GM10266 (cell line): ENCODE results near the gene COX6B2.

Experiments
- DNase-seq: peaks from one replicate; pipeline ENCODE4 v3.0.0; 2012; ENCODE audit errors: extremely low spot score
- TF ChIP-seq, protein P1 (sequence below): IDR thresholded peaks from 2 replicates; pipeline ENCODE4 v1.5.1; 2012; ENCODE audit warnings: mild to moderate bottlenecking, low read depth; ENCODE audit not compliant: control insufficient read depth, insufficient read depth; ENCODE audit errors: missing control alignments

The COX6B2 gene

DNA sequence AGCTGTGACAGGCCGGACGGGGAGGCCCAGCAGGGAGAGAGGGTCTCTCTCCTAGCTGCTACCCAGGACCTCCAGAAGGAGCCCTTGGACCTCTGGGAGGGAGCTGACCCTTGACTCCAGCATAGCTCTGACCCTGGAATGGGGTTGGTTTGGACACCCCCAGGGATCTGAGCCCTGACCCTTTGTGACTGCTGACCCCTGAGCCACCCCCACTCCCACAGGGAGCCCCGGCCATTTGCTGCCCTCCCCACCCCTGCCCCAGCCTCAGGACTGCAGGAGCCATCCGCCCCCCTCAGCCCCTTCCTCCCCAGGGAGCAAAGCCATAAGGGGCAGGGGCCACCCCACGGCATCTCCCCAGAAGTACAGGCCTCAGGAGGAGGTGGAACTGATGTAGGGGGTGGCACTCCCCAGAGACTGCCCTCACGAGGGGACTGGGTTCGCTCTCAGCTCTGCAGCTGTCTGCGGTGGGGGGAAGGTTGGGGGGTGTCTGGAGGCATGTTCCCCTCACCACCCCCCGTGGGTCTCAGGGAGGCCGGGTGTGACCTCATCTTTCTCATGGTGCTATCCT, 7.0 kb downstream of the COX6B2 start:
- no peak for DNase-seq
- TF ChIP-seq, protein P1, sequence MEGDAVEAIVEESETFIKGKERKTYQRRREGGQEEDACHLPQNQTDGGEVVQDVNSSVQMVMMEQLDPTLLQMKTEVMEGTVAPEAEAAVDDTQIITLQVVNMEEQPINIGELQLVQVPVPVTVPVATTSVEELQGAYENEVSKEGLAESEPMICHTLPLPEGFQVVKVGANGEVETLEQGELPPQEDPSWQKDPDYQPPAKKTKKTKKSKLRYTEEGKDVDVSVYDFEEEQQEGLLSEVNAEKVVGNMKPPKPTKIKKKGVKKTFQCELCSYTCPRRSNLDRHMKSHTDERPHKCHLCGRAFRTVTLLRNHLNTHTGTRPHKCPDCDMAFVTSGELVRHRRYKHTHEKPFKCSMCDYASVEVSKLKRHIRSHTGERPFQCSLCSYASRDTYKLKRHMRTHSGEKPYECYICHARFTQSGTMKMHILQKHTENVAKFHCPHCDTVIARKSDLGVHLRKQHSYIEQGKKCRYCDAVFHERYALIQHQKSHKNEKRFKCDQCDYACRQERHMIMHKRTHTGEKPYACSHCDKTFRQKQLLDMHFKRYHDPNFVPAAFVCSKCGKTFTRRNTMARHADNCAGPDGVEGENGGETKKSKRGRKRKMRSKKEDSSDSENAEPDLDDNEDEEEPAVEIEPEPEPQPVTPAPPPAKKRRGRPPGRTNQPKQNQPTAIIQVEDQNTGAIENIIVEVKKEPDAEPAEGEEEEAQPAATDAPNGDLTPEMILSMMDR, result no peak

DNA sequence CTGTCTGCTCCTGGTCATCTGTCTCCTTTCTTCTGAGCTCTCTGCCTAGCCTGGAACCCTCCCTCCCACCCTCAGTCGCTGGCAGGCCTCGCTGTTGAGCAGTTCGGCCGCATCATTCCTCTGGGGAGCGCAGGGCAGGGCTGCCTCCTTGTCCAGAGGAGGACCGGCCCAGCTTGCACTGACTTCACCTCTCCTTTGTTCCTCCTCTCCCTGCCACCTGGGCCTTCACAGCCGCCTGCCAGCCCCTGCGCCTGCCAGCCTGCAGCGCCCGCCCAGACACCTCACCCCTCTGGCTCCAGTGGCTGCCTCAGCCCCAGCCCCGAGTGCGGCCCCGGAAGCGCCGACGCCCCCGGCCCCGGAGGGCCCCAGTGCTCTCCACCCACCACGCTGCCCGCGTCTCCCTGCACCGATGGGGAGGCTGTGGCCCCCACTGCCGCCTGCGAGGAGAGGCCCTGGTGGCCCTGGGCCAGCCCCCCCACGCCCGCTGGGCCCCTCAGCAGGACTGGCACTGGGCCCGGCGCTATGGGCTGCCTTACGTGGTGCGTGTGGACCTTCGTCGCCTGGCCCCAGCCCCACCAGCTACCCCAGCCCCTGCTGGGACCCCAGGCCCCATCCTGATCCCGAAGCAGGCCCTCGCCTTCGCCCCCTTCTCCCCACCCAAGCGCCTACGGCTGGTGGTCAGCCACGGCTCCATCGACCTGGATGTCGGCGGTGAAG, 7.6 kb downstream of the COX6B2 start:
- TF ChIP-seq, protein P1, result no peak
- DNase-seq, result no peak

DNA sequence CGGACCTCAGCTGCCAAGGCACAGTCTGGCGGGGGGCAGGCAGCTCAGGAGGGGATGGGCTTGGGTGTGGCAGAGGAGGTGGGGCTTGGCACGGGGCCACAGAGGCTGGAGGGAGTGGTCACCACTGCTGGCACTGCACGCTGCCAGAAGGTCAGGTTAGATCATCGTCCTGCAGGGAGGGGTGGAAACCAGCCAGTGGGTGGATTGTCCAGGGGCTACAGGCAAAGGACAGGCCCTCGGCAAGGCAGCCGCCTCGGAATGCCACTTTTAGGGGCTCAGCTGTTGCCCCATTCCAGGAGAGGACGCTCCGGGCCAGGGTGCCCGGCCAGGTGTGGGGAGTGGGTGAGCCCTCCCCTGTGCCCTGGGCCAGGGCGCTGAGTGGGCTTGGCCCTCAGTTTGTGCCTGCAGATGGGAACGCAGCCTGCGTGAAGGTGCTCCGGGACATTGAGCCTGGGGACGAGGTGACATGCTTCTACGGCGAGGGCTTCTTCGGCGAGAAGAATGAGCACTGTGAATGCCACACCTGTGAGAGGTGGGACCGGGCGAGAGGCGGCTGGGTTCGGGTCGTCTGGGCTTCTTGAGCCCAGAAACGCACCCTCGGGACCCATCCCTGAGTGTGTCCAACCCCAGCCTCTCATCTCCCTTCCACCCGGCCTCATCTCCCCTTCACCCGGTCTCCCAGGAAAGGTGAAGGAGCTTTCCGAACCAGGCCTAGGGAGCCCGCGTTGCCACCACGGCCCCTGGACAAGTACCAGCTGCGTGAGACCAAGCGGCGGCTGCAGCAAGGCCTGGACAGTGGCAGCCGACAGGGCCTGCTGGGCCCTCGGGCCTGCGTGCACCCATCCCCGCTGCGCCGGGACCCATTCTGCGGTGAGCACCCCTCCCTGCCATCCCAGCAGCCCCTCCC, 8.4 kb downstream of the COX6B2 start:
- TF ChIP-seq, protein P1, result no peak
- no peak for DNase-seq

DNA sequence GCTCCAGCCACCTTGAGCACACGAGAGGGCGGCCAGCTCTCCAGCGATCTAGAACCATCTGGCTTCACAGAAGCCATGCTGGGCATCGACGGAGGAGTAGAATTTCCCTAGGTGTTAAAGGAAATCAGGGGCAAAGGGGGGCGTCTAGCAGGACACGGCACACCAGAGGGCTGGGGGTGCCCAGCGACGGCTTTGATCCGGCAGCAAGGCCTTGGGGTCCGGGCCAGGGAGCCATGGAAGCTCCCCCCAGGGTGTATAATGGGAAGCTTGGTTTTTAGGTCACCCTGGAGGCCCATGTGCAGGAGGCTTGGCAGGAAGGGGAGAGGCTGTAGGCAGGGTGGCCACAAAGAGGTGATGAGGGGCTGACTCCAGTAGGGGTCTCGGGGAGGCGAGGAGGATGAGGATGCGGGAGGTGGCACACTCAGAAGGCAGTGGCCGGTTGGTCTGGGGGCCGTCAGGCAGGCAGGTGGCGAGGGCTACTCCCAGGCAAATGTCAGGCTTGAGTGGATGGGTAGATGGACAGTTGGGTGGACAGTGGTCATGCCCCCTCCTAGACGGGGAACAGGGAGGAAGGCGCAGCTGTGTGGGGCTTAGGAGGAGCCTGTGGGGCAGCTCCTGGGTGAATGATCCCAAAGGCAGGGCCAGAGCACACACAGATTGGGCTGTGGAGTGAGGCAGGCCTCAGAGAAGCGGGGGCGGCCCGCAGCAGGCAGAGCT, 9.3 kb downstream of the COX6B2 start:
- TF ChIP-seq, protein P1, result no peak
- no peak for DNase-seq

DNA sequence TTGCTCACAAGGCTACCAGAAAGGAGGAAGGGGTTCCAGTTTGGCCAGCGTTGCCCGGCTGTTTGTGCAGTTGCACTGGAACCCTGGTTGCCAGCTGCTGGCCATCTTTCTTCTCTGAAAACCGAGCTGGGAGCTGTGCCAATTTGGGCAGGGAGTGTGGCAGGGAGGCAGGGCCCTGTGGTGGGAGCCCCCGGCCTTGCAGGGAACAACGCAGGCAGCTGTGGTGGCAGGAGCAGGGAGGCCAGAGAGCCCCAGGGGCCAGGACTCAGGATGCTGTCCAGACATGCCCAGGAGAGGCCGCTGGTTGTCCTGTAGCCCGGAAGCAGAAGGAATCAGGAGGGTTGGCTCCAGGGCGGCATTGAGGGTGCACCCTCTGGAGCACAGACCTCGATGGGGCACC, 10.1 kb downstream of the COX6B2 start:
- DNase-seq, result no peak
- TF ChIP-seq, protein P1, result no peak

DNA sequence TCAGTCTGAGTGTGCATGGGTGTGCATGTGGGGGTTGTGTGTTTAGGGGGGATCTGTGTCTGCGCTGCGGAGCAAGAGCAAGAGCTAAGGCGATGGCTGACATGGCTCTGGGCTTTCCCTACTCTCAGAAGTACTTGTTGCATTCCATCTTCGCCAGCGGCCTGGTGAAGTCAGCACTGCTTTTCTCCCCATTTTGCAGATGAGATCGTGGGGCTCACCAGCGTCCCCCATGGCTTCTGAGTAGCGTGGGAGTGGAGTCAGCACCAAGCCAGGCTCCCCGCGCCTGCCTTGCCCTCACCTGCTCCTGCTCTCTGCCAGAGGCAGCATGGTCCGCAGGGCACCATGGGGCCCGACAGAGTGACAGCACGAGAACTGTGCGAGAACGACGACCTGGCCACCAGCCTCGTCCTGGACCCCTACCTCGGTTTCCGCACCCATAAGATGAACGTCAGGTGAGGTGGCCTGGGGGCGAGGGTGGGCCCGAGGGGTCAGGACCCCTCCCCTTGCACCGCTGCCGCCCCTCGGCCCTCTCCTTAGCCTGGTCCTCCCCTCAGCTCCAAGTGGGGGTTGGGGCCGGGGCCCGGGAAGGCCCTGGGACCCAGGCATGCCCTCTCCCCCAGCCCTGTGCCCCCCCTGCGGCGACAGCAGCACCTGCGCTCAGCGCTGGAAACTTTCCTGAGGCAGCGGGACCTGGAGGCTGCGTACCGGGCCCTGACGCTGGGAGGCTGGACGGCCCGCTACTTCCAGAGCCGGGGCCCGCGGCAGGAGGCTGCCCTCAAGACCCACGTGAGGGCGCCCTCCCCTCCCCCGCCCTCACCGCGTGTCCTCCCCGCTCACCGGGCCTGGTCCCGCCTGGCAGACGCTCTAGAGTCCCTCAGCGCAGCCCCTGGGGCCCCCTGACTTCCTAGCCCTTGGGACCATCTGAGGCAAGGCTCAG, 12.7 kb downstream of the COX6B2 start:
- DNase-seq, result no peak
- TF ChIP-seq, protein P1, result no peak
